Measurements from ENCODE around the gene SWSAP1. TPM values are rescaled to one million over a fixed set of nuclear protein-coding genes. Genes with fewer than 3 reads are reported as not detected.

The SWSAP1 gene
- total and polyA plus RNA-seq, 9 of the 15 experiments (the other 6 are each of a cell fraction or from before 2014, with no cell fraction given): 0.18 to 2.8 (median 1.7) TPM

DNA sequence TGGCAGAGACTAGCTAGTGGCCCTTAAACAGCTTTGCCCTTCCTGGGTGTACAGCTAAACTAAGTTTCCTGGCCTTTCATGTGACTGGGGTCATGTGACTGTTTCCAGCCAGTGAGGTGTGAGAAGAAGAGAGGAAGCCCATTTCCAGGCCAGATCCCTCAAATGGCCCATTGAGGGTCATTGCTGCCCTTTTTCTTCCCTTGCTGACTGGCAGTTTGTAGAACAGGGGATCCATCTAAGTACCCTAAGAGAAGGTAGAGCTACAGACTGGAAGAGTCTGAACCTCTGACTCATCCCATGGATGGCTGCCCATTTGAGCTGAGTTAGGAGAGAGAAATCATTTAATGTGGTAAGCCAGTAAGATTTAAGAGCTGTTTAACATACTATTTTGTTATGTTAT, 2.8 kb downstream of the SWSAP1 start (continued):
- TF ChIP-seq CHD7 (IDR thresholded peaks at IDR 0.05; ENCODE audit: low read depth, low read length): no peak
- TF ChIP-seq KDM2B (CRISPR knock-in tag; IDR thresholded peaks at IDR 0.05): no peak
- TF ChIP-seq CEBPZ (IDR thresholded peaks at IDR 0.05; ENCODE audit: borderline replicate concordance, low read depth, low read length): no peak
- no peak for TF ChIP-seq ZNF140 (CRISPR knock-in tag; IDR thresholded peaks at IDR 0.05)
- TF ChIP-seq ZNF561 (CRISPR knock-in tag; conservative IDR thresholded peaks at IDR 0.05): no peak
- TF ChIP-seq, protein P1, sequence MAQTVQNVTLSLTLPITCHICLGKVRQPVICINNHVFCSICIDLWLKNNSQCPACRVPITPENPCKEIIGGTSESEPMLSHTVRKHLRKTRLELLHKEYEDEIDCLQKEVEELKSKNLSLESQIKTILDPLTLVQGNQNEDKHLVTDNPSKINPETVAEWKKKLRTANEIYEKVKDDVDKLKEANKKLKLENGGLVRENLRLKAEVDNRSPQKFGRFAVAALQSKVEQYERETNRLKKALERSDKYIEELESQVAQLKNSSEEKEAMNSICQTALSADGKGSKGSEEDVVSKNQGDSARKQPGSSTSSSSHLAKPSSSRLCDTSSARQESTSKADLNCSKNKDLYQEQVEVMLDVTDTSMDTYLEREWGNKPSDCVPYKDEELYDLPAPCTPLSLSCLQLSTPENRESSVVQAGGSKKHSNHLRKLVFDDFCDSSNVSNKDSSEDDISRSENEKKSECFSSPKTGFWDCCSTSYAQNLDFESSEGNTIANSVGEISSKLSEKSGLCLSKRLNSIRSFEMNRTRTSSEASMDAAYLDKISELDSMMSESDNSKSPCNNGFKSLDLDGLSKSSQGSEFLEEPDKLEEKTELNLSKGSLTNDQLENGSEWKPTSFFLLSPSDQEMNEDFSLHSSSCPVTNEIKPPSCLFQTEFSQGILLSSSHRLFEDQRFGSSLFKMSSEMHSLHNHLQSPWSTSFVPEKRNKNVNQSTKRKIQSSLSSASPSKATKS (CRISPR knock-in tag; IDR thresholded peaks at IDR 0.05): 0 out of 2 replicates have a peak, but pooled peaks have one; percentile 11
- peak; percentile 96 for TF ChIP-seq RAD51 (IDR thresholded peaks at IDR 0.05; ENCODE audit: borderline replicate concordance, low read depth)
- no peak for TF ChIP-seq PHF21A (IDR thresholded peaks at IDR 0.05; ENCODE audit: borderline replicate concordance, low read depth)
- no peak for TF ChIP-seq ZNF347 (CRISPR knock-in tag; IDR thresholded peaks at IDR 0.05; ENCODE audit: low read depth)
- TF ChIP-seq USF2 (CRISPR knock-in tag; IDR thresholded peaks at IDR 0.05): peak; percentile 92
